Thyroid gland (tissue), 4 donors: Measurements from ENCODE around the gene MATN1. TPM values are rescaled to one million over a fixed set of nuclear protein-coding genes. Genes with fewer than 3 reads are reported as not detected.

ENCODE experiments used
- DNase-seq, 2 donors: peaks; one replicate each; pipeline ENCODE4 v3.0.0-alpha.2; 2019
- H3K27ac ChIP-seq, 3 donors: fragments of 200-600 bp; sonication (generic); 1 replicate in 2 of 3; 2 replicates in 1 of 3; pipeline ENCODE4 v1.5.1; 2016 to 2019; ENCODE audit warnings: mild to moderate bottlenecking in 1 of 3, moderate library complexity in 1 of 3
- H3K27me3 ChIP-seq: fragments of 200-600 bp; sonication (generic); one replicate; pipeline ENCODE4 v1.5.1; 2019
- H3K36me3 ChIP-seq, 2 donors: fragments of 200-600 bp; sonication (generic); one replicate each; pipeline ENCODE4 v1.5.1; 2016 to 2019
- H3K4me1 ChIP-seq, 2 donors: fragments of 200-600 bp; sonication (generic); one replicate each; pipeline ENCODE4 v1.5.1; 2017 to 2019
- H3K4me3 ChIP-seq, 3 donors: fragments of 200-600 bp; sonication (generic); replicated peaks in 1 of 3; 1 replicate in 2 of 3; 2 replicates in 1 of 3; pipeline ENCODE4 v1.5.1; 2016; ENCODE audit warnings: mild to moderate bottlenecking in 1 of 3
- H3K9me3 ChIP-seq: fragments of 200-600 bp; sonication (generic); one replicate; pipeline ENCODE4 v1.5.1; 2017
- POLR2A ChIP-seq, 2 donors: fragments of 450-650 bp; IDR thresholded peaks; one replicate each; pipeline ENCODE4 v1.6.1; 2017; ENCODE audit warnings: antibody characterized with exemption in 2 of 2, mild to moderate bottlenecking in 2 of 2, moderate library complexity in 1 of 2
- WGBS, 2 donors: methylation state at CpG; one replicate each; pipeline ENCODE4 v1.1.5; 2017; 5-methylcytosine and 5-hydroxymethylcytosine counted together
- intact Hi-C: fragments of 100-400 bp; cut with DNase I; formaldehyde crosslinking; loops from one replicate; pipeline ENCODE4 v1.15.1; 2023
- total RNA-seq, 4 donors: library from RNA; depleted of rRNA; stranded (reverse); fragments of >200 nt; gene quantifications; one replicate each; pipeline ENCODE4 v1.2.3, GENCODE V29; 2016
- TF ChIP-seq, protein P1 (sequence below), 6 experiments: fragments of 200-600 bp in 3 of 6; fragments of 450-650 bp in 3 of 6; sonication (generic) in 3 of 6; IDR thresholded peaks; one replicate each; pipeline ENCODE4 v1.5.1; 2016 to 2019; ENCODE audit warnings: antibody characterized with exemption in 6 of 6, mild to moderate bottlenecking in 2 of 6, inconsistent platforms in 1 of 6, moderate library complexity in 1 of 6

Gene MATN1
- total RNA-seq, 4 donors from 2014 or later, result 0.45 to 3.0 TPM; not detected in 2

DNA sequence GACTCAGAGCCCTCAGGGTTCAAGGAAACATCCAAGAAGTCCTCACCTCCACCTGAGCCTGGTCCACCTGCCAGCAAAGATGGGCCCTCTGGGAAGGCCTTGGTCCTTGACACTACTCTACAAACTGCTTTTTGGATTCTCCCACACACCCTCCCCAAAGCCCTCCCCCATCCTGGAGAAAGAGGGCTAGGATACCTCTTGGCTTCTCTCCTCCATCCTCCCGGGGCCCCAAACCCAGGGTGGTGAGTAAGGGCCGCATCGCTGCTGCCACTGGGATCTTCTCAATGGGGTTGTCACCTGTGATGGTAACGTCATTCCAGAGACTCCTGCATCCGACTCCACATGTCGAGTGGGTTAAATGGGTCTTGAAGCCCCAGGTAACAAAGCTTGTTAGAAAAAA, 26.6 kb downstream of the MATN1 start:
- whole genome bisulfite sequencing, 2 donors, result 83 to 90% methylated on average over 6 of the region's 6 CpGs
- H3K27me3 ChIP-seq, result no peaks in the 10 kb centered on the region
- intact Hi-C loops, result no loop called here
- H3K36me3 ChIP-seq, result no peaks in the 10 kb centered on the region
- H3K9me3 ChIP-seq, result no peaks in the 10 kb centered on the region
- H3K27ac ChIP-seq, result no peak overlapping the region
- H3K4me1 ChIP-seq, result no peaks in the 10 kb centered on the region
- DNase-seq, result no peak
- TF ChIP-seq POLR2A (IDR thresholded peaks at IDR 0.05), result no peak
- TF ChIP-seq, protein P1, sequence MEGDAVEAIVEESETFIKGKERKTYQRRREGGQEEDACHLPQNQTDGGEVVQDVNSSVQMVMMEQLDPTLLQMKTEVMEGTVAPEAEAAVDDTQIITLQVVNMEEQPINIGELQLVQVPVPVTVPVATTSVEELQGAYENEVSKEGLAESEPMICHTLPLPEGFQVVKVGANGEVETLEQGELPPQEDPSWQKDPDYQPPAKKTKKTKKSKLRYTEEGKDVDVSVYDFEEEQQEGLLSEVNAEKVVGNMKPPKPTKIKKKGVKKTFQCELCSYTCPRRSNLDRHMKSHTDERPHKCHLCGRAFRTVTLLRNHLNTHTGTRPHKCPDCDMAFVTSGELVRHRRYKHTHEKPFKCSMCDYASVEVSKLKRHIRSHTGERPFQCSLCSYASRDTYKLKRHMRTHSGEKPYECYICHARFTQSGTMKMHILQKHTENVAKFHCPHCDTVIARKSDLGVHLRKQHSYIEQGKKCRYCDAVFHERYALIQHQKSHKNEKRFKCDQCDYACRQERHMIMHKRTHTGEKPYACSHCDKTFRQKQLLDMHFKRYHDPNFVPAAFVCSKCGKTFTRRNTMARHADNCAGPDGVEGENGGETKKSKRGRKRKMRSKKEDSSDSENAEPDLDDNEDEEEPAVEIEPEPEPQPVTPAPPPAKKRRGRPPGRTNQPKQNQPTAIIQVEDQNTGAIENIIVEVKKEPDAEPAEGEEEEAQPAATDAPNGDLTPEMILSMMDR (IDR thresholded peaks at IDR 0.05), result no peak
- H3K4me3 ChIP-seq, result no peak overlapping the region

DNA sequence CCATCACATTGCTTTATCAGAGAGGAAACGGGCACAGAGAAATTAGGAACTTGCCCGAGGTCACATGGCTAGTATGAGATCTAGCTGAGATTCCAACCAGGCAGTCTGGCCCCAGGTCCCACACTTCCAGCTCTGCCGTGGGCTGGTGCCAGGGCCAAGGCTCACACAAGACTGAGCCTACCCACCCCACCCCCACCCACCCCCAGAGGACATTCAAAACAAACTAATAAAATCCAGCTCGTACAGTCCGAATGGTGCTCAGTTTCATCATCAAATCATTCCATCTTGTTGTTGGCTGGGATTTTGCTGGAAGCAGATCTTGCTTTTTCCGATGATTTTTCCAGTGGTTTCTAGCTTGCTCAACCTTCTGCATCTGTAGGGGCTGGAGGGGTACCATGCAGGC, 27.9 kb downstream of the MATN1 start:
- DNase-seq, result no peak
- no peaks in the 10 kb centered on the region for H3K27me3 ChIP-seq
- intact Hi-C loops, result no loop called here
- no peak overlapping the region for H3K27ac ChIP-seq
- no peaks in the 10 kb centered on the region for H3K36me3 ChIP-seq
- TF ChIP-seq, protein P1 (IDR thresholded peaks at IDR 0.05), result no peak
- no peak for TF ChIP-seq POLR2A (IDR thresholded peaks at IDR 0.05)
- no peak overlapping the region for H3K4me3 ChIP-seq
- 54 to 58% methylated on average over 6 of the region's 6 CpGs for WGBS, 2 donors
- no peaks in the 10 kb centered on the region for H3K4me1 ChIP-seq
- H3K9me3 ChIP-seq, result no peaks in the 10 kb centered on the region

DNA sequence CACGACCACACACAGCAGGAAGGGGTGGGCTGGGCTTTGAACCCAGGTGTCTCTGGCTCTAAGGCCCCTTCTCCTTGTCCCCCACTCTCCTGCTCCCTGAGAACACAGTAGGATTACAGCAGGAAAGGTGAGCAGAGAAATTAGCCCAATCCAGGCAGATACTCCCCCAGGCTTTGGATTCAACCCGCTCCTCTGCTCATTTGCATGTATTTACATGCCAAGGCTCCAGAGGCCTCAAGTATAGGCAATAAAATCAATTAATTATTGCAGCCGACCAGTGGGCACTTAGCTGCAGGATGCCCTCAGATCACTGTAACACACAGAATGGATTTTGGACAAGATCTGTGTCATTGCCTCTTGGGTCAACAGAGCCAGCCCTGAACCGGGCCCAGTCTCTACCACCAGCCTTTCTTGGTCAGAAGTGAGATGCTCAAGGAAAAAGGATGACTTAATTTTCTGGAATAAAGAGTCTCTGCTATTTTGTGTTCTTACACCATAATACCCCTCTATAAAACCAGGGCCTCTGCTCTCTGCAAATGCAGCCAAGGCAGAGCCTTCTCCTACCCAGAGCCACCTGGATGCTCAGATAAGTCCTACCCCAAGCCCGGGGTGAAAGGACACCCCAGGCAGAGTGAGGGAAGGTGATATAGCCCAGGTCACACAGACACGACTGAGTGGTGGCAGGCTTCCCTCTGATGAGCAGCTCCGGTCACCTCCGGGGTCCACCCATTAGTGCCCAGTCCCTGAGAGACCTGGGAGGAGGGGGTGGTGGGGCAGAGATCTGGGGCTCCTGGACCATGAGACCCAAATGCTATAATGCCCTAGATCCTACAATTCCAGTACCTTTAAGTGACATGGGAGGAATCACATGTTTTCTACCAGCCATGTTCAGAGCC, 28.9 kb downstream of the MATN1 start:
- intact Hi-C loops, result no loop called here
- TF ChIP-seq, protein P1 (IDR thresholded peaks at IDR 0.05), result no peak
- no peak for TF ChIP-seq POLR2A (IDR thresholded peaks at IDR 0.05)
- H3K27me3 ChIP-seq, result no peaks in the 10 kb centered on the region
- H3K9me3 ChIP-seq, result no peaks in the 10 kb centered on the region
- WGBS, 2 donors, result 82 to 90% methylated on average over 7 to 8 of the region's 8 CpGs
- H3K27ac ChIP-seq, result no peak overlapping the region
- H3K4me1 ChIP-seq, result no peaks in the 10 kb centered on the region
- no peak for DNase-seq
- H3K36me3 ChIP-seq, result no peaks in the 10 kb centered on the region
- H3K4me3 ChIP-seq, result no peak overlapping the region

DNA sequence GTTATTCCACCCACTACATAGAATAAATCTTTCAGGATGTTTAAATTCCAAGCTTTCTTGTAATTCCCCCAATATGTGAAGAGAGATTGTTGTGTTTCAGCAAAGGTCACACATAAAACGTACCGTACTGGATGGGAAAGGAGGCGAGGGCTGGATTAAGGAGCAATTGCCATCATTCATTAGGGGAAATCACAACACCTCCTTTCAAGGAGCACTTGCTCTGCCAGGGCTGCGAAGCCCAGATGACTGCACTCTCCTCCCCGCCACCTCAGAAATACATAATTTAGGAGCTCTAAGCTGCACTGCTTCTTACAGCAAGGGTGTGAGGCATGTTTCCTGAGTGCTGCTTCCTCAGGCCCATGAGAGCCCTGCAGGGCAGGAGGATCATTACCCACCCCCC, 29.6 kb downstream of the MATN1 start:
- Histone ChIP-seq H3K4me3 (no peak overlapping the region), H3K4me1 (no peaks in the 10 kb centered on the region), H3K36me3 (no peaks in the 10 kb centered on the region), H3K9me3 (no peaks in the 10 kb centered on the region), H3K27ac (no peak overlapping the region), H3K27me3 (no peaks in the 10 kb centered on the region)
- no peak for TF ChIP-seq POLR2A (IDR thresholded peaks at IDR 0.05)
- TF ChIP-seq, protein P1 (IDR thresholded peaks at IDR 0.05), result no peak
- intact Hi-C loops, result no loop called here
- 69 to 74% methylated on average over 5 of the region's 5 CpGs for WGBS, 2 donors
- DNase-seq, result no peak

DNA sequence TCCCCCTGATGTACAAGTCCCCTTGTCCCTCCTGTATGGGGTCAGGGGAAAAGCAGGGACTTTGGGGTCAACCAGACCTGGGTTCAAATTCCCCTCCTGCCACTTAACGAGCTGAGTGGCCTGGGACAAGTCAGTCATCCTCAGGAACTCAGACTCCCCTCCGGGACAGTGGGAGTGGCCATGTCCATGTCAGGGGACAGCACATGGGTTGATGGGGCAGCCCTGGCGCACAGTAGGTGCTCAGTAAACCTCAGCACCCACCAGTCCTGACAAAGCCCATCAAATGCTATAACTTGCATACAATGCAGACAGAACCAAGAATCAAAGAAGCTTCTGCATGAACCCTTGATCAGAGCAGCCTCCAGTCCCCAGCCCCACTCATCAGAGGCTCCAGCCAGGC, 30.0 kb downstream of the MATN1 start:
- Histone ChIP-seq H3K27ac (no peak overlapping the region), H3K4me1 (no peaks in the 10 kb centered on the region), H3K27me3 (no peaks in the 10 kb centered on the region), H3K4me3 (no peak overlapping the region), H3K36me3 (no peaks in the 10 kb centered on the region), H3K9me3 (no peaks in the 10 kb centered on the region)
- WGBS, 2 donors, result 60 to 87% methylated on average over 3 of the region's 3 CpGs
- TF ChIP-seq, protein P1 (IDR thresholded peaks at IDR 0.05), result no peak
- no peak for TF ChIP-seq POLR2A (IDR thresholded peaks at IDR 0.05)
- intact Hi-C loops, result no loop called here
- no peak for DNase-seq
